GM12878 (cell line): ENCODE data around the gene KCNRG. TPM values are rescaled to one million over a fixed set of nuclear protein-coding genes. Genes with fewer than 3 reads are reported as not detected.

ENCODE experiments used
- ASH2L ChIP-seq: fragments of 300-600, 200-600 bp; sonication (generic); IDR thresholded peaks from 2 replicates; pipeline ENCODE4 v1.6.1; 2017; ENCODE audit warnings: low read depth, mild to moderate bottlenecking, borderline replicate concordance
- BRCA1 ChIP-seq: IDR thresholded peaks from 2 replicates; pipeline ENCODE4 v1.6.1; 2011; ENCODE audit warnings: low read depth, low read length, improper control_type of control experiment
- CBFB ChIP-seq: IDR thresholded peaks from 2 replicates; pipeline ENCODE4 v1.6.1; 2016; ENCODE audit warnings: antibody characterized with exemption, low read depth
- CBX3 ChIP-seq: fragments of 200-600 bp; sonication (generic); IDR thresholded peaks from 2 replicates; pipeline ENCODE4 v1.6.1; 2016; ENCODE audit warnings: low read depth, borderline replicate concordance
- CREM ChIP-seq: IDR thresholded peaks from 2 replicates; pipeline ENCODE4 v1.6.1; 2014; ENCODE audit warnings: antibody characterized with exemption, low read depth
- EED ChIP-seq: sonication (generic); IDR thresholded peaks from 2 replicates; pipeline ENCODE4 v1.6.1; 2016; ENCODE audit warnings: antibody characterized with exemption, low read depth
- EP300 ChIP-seq, 2 experiments: fragments of 150-350 bp in 1 of 2; IDR thresholded peaks; 2 replicates each; pipeline ENCODE4 v1.6.1; 2011 to 2012; ENCODE audit warnings: low read depth in 2 of 2, low read length in 2 of 2, borderline replicate concordance in 1 of 2, improper control_type of control experiment in 1 of 2, inconsistent platforms in 1 of 2; ENCODE audit not compliant: control insufficient read depth in 1 of 2
- ESRRA ChIP-seq: IDR thresholded peaks from 2 replicates; pipeline ENCODE4 v1.6.1; 2012; ENCODE audit warnings: mild to moderate bottlenecking, low read length, improper control_type of control experiment
- ETV6 ChIP-seq, 2 experiments: fragments of 450-650 bp in 1 of 2; IDR thresholded peaks in 1 of 2; conservative IDR thresholded peaks in 1 of 2; 2 replicates each; pipeline ENCODE4 v1.6.1; 2014; ENCODE audit warnings: antibody characterized with exemption in 1 of 2, borderline replicate concordance in 1 of 2, low read depth in 1 of 2, mild to moderate bottlenecking in 1 of 2, moderate library complexity in 1 of 2
- FOXM1 ChIP-seq: IDR thresholded peaks from 2 replicates; pipeline ENCODE4 v1.6.1; 2012; ENCODE audit warnings: low read depth, mild to moderate bottlenecking, inconsistent platforms, low read length, moderate library complexity
- HCFC1 ChIP-seq: fragments of 150-350 bp; IDR thresholded peaks from 2 replicates; pipeline ENCODE4 v1.6.1; 2014; ENCODE audit warnings: low read length
- LARP7 ChIP-seq: fragments of 450-650 bp; IDR thresholded peaks from 2 replicates; pipeline ENCODE4 v1.6.1; 2017; ENCODE audit warnings: mild to moderate bottlenecking
- MLLT1 ChIP-seq: fragments of 450-650 bp; IDR thresholded peaks from 2 replicates; pipeline ENCODE4 v1.6.1; 2016; ENCODE audit warnings: mild to moderate bottlenecking
- MYB ChIP-seq: fragments of 150-350 bp; IDR thresholded peaks from 2 replicates; pipeline ENCODE4 v1.6.1; 2014; ENCODE audit warnings: mild to moderate bottlenecking, low read depth, low read length, borderline replicate concordance
- NKRF ChIP-seq: fragments of 450-650 bp; conservative IDR thresholded peaks from 2 replicates; pipeline ENCODE4 v1.6.1; 2017; ENCODE audit warnings: mild to moderate bottlenecking, moderate library complexity
- PAX5 ChIP-seq: IDR thresholded peaks from 2 replicates; pipeline ENCODE4 v1.6.1; 2011; ENCODE audit warnings: low read depth, low read length, borderline replicate concordance
- POLR2AphosphoS5 ChIP-seq: IDR thresholded peaks from 2 replicates; pipeline ENCODE4 v1.6.1; 2011; ENCODE audit warnings: mild to moderate bottlenecking, low read length, inconsistent platforms
- POU2F2 ChIP-seq: IDR thresholded peaks from 3 replicates; pipeline ENCODE4 v1.6.1; 2011; ENCODE audit warnings: low read depth, mild to moderate bottlenecking, low read length, borderline replicate concordance
- RAD21 ChIP-seq: IDR thresholded peaks from 2 replicates; pipeline ENCODE4 v1.6.1; 2011; ENCODE audit warnings: mild to moderate bottlenecking, low read depth, low read length, moderate library complexity; ENCODE audit not compliant: insufficient read depth
- RAD51 ChIP-seq: fragments of 450-650 bp; IDR thresholded peaks from 2 replicates; pipeline ENCODE4 v1.6.1; 2016; ENCODE audit warnings: moderate library complexity, mild to moderate bottlenecking, inconsistent platforms
- RCOR1 ChIP-seq: conservative IDR thresholded peaks from 2 replicates; pipeline ENCODE4 v1.6.1; 2012; ENCODE audit warnings: low read depth, low read length, improper control_type of control experiment
- RUNX3 ChIP-seq: IDR thresholded peaks from 2 replicates; pipeline ENCODE4 v1.6.1; 2012; ENCODE audit warnings: low read length, inconsistent platforms
- SMAD5 ChIP-seq: IDR thresholded peaks from 2 replicates; pipeline ENCODE4 v1.6.1; 2016; ENCODE audit warnings: antibody characterized with exemption, low read depth
- SMC3 ChIP-seq: IDR thresholded peaks from 2 replicates; pipeline ENCODE4 v1.6.1; 2011; ENCODE audit warnings: low read length, improper control_type of control experiment, borderline replicate concordance
- polyA plus RNA-seq, 11 experiments: library from polyadenylated mRNA; depleted of rRNA in 4 of 11; unstranded in 6 of 11; stranded (reverse) in 5 of 11; fragments of >200 nt; fragmentation: Nextera tagmentation in 4 of 11; fragmentation: Illumina TruSeq in 1 of 11; extraction: Ambion mirVana in 4 of 11; extraction: Trizol in 1 of 11; gene quantifications; 1 replicate in 1 of 11; 2 replicates in 10 of 11; pipeline versions ENCODE4 v1.2.1 to v1.2.3, GENCODE V29; 2011 to 2016; ENCODE audit warnings: inconsistent platforms in 2 of 11, missing spikeins in 2 of 11, low read depth in 1 of 11
- total RNA-seq, 4 experiments: library from RNA; depleted of rRNA in 3 of 4; stranded (reverse); fragments of >200 nt in 3 of 4; fragmentation: Illumina TruSeq in 1 of 4; extraction: Trizol in 1 of 4; gene quantifications; 2 replicates each; pipeline versions ENCODE4 v1.2.1 to v1.2.3, GENCODE V29; 2013 to 2021

KCNRG gene
- total and polyA plus RNA-seq, 10 of the 15 experiments (the other 5 are each of a cell fraction or from before 2014, with no cell fraction given), result 0.37 to 1.5 (median 0.58) TPM

GRCh38 chr13:49996161-49996915 lies 18.9 kb upstream of the KCNRG start (continued):
- no peak for TF ChIP-seq BRCA1
- no peak for TF ChIP-seq MYB
- TF ChIP-seq CBFB, result no peak
- 0 out of 2 replicates have a peak, but pooled peaks have one; percentile 26 for TF ChIP-seq NKRF
- TF ChIP-seq ASH2L, result no peak
- no peak for TF ChIP-seq RCOR1
- TF ChIP-seq FOXM1, result no peak
- no peak for TF ChIP-seq RAD21
- TF ChIP-seq POLR2AphosphoS5, result 0 out of 2 replicates have a peak, but pooled peaks have one; percentile 26
- TF ChIP-seq SMAD5, result peak; percentile 19; the same call in 1 of the 2 replicates
- TF ChIP-seq SMC3, result no peak
- peak; percentile 43; the same call in 1 of the 2 replicates for TF ChIP-seq LARP7
- TF ChIP-seq MLLT1, result no peak
- TF ChIP-seq RUNX3, result peak; percentile 52
- no peak for TF ChIP-seq CBX3
- TF ChIP-seq CREM, result no peak
- no peak for TF ChIP-seq ETV6 (conservative IDR thresholded peaks at IDR 0.05 in 1 of 2, IDR thresholded peaks at IDR 0.05 in 1 of 2; ENCODE audit: borderline replicate concordance in 1 of 2, low read depth in 1 of 2)
- peak; percentile 22; the same call in 1 of the 3 replicates for TF ChIP-seq POU2F2
- no peak for TF ChIP-seq ESRRA
- TF ChIP-seq RAD51, result no peak
- 0 out of 2 replicates have a peak, but pooled peaks have one; percentile 22 for TF ChIP-seq EED
- no peak for TF ChIP-seq EP300 (IDR thresholded peaks at IDR 0.05; ENCODE audit: borderline replicate concordance in 1 of 2, control insufficient read depth in 1 of 2, low read depth in 2 of 2, low read length in 2 of 2)
- TF ChIP-seq PAX5, result no peak
- no peak for TF ChIP-seq HCFC1
